HAP-1 (cell line): ENCODE measurements around the gene CHD1.
A peak's percentile ranks its signal among the peaks of the same experiment; 100 is the strongest.
"Not testable (repeated sequence)": the region's sequence is repeated elsewhere in the genome, so short reads cannot be mapped to it uniquely, and the experiment has no call there.

Source experiments
- DNase-seq, 2 experiments: peaks; one replicate each; pipeline ENCODE4 v3.0.0-alpha.2; 2016 to 2020; ENCODE audit warnings: low spot score in 2 of 2
- H3K27me3 ChIP-seq: fragments of 250-450 bp; sonication (Bioruptor Pico); 2 replicates; pipeline ENCODE4 v1.5.1; 2020; ENCODE audit warnings: low read depth, mild to moderate bottlenecking, moderate library complexity
- H3K36me3 ChIP-seq: fragments of 250-450 bp; sonication (Bioruptor Pico); replicated peaks from 2 replicates; pipeline ENCODE4 v1.5.1; 2020; ENCODE audit warnings: mild to moderate bottlenecking
- H3K4me1 ChIP-seq: fragments of 250-450 bp; sonication (Bioruptor Pico); 2 replicates; pipeline ENCODE4 v1.5.1; 2020; ENCODE audit warnings: mild to moderate bottlenecking
- H3K4me3 ChIP-seq: fragments of 250-450 bp; sonication (Bioruptor Pico); 2 replicates; pipeline ENCODE4 v1.5.1; 2020; ENCODE audit warnings: mild to moderate bottlenecking, moderate library complexity
- H3K9me3 ChIP-seq: fragments of 250-450 bp; sonication (Bioruptor Pico); 2 replicates; pipeline ENCODE4 v1.5.1; 2020; ENCODE audit warnings: mild to moderate bottlenecking, moderate library complexity
- in situ Hi-C: fragments of 300-500 bp; cut with MboI; formaldehyde crosslinking; loops from 3 replicates; pipeline ENCODE4 v1.14.3; 2020; ENCODE audit warnings: low sequenced_read_pairs, inconsistent platforms, mixed read lengths

The CHD1 gene

DNA sequence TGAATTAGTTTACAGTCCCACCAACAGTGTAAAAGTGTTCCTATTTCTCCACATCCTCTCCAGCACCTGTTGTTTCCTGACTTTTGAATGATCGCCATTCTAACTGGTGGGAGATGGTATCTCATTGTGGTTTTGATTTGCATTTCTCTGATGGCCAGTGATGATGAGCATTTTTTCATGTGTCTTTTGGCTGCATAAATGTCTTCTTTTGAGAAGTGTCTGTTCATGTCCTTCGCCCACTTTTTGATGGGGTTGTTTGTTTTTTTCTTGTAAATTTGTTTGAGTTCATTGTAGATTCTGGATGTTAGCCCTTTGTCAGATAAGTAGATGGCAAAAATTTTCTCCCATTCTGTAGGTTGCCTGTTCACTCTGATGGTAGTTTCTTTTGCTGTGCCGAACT, 27.1 kb upstream of the CHD1 start:
- H3K27me3 ChIP-seq, H3K36me3 ChIP-seq, H3K9me3 ChIP-seq, H3K4me1 ChIP-seq, in situ Hi-C loops, H3K4me3 ChIP-seq, DNase-seq: not testable (repeated sequence)

DNA sequence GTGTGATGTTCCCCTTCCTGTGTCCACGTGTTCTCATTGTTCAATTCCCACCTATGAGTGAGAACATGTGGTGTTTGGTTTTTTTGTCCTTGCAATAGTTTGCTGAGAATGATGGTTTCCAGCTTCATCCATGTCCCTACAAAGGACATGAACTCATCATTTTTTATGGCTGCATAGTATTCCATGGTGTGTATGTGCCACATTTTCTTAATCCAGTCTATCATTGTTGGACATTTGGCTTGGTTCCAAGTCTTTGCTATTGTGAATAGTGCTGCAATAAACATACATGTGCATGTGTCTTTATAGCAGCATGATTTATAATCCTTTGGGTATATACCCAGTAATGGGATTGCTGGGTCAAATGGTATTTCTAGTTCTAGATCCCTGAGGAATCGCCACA, 26.7 kb upstream of the CHD1 start:
- in situ Hi-C loops, H3K27me3 ChIP-seq, H3K4me3 ChIP-seq, H3K36me3 ChIP-seq, DNase-seq, H3K4me1 ChIP-seq, H3K9me3 ChIP-seq: not testable (repeated sequence)

DNA sequence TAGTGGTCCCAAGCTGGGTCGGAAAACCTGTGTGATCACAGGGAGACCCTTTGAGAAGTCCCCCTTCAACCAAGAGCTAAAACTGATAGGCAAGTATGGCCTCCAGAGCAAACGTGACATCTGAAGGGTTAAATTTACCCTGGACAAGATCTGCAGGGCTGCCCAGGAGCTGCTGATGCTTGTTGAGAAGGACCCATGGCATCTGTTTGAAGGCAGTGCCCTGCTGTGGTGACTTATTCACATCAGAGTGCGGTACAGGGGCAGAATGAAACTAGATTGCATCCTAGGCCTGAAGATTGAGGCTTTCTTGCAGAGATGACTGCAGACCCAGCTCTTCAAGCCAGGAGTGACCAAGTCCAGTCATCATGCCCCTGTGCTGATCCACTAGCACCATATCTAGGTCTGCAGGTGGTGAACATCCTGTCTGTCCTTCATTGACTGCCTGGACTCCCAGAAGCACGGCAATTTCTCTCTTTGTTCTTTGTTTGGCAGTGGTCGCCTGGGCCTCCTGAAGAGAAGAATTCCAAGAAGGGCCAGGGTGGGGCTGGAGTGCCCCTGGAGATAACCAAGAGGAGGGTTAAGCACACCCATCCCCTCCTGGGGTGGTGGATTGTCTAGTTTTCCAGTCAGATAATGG, 25.7 kb upstream of the CHD1 start:
- Histone ChIP-seq H3K9me3 (no peaks in the 10 kb centered on the region), H3K4me3 (no peak overlapping the region), H3K4me1 (no peaks in the 10 kb centered on the region), H3K36me3 (no peaks in the 10 kb centered on the region), H3K27me3 (no peaks in the 10 kb centered on the region)
- in situ Hi-C loops: no loop called here
- DNase-seq: no peak

DNA sequence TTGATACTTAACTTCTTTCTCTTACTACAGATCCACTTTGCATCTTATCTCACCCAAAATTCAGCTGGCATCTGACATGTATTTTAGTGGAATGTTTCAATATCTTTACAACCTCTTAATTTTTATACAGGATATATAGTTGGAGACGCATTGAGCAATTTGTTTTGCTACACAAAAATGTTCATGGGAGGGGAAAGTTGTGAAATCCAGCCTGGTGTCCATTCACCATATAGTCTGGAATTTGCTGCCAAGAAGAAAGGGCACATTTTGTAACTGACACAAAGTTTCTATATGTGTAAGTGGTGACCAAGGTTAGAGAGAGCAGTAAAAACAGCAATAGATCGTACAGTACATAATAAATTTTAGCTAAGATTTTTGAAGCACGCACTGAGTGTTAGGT, 14.0 kb upstream of the CHD1 start:
- no peak overlapping the region for H3K4me3 ChIP-seq
- H3K9me3 ChIP-seq: no peaks in the 10 kb centered on the region; the same call in 1 of the 2 replicates
- no peaks in the 10 kb centered on the region for H3K36me3 ChIP-seq
- H3K27me3 ChIP-seq: no peaks in the 10 kb centered on the region
- no peak for DNase-seq
- peaks cover 12% of the 10 kb centered on the region for H3K4me1 ChIP-seq
- in situ Hi-C loops: no loop called here

DNA sequence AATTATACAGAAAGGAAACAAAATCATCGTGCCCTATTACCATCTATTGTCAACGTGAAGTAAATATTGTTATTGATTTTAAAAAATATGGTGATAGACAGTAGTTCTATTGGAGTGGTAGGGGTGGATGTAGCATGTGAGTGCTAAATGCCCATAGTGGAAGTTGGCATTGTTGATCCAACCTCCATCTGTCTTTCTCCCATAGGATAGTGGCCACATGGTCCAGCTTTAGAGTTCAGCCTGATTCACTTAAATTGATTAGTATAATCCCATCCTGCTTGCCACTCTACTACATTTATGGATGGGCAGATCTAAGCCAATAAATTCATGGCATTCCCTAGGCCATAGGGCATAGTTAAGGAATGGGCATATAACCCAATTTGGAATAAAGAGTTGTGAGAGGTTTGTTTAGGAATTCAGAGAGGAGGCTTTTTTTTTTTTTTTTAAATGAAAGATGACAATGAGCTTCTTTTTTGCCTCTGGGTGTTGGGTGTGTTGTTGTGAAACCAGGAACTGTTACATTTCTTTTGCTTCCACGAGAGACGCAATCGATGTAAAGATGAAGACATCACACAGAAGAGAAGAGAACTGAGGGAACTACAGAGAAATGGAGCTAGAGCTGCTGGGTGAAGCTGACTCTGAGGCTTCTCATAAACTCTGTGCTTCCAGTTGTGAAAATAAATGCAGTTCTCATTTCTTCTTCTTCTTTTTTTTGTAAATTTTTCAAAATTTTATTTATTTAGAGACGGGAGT, 12.5 kb upstream of the CHD1 start:
- Histone ChIP-seq H3K36me3 (no peaks in the 10 kb centered on the region), H3K4me3 (no peak overlapping the region), H3K27me3 (no peaks in the 10 kb centered on the region), H3K9me3 (no peaks in the 10 kb centered on the region), H3K4me1 (peaks cover 7% of the 10 kb centered on the region; the same call in 1 of the 2 replicates)
- DNase-seq: no peak
- in situ Hi-C loops: no loop called here

DNA sequence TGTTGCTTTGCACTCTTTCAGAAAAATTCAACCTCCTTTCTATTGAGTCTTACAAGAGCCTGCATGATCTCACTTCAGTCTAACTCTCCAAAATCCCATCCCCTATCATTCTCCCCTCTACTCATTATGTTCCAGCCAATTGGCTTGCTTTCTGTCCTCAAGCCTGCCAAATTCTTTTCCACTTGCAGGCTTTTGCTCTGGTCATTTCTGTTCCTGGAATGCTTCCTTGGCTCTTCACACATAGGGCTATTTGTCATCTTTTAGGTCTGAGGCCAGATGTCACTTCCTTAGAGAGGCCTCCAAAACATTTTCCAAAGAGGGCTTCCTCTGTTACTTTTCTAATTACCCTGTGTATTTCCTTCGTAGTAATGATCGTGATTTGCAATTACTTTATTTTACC, 11.8 kb upstream of the CHD1 start:
- Histone ChIP-seq H3K27me3 (no peaks in the 10 kb centered on the region), H3K4me3 (no peak overlapping the region), H3K36me3 (no peaks in the 10 kb centered on the region), H3K9me3 (no peaks in the 10 kb centered on the region), H3K4me1 (peaks cover 7% of the 10 kb centered on the region; the same call in 1 of the 2 replicates)
- in situ Hi-C loops: no loop called here
- no peak for DNase-seq

DNA sequence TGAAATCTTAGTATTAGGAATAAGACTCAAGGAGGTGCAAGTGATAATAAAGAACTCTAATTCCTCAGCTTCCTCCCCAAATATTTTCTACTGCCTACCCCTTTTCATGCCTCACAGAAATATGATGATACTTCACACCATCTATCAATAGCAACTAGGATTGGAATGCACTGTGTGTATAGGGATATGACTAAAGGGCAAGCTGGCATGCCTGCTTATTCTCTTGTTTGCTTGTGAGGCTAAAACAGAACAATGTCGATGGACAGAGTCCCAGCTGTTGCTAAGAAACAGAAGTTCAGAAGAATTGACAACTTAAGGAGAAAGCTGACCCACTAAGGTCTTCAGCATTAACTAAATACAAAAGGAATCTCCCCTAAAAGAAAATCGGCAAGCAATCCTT, 9.7 kb upstream of the CHD1 start:
- in situ Hi-C loops: no loop called here
- H3K4me1 ChIP-seq: peaks cover 13% of the 10 kb centered on the region
- no peaks in the 10 kb centered on the region for H3K9me3 ChIP-seq
- no peak overlapping the region for H3K4me3 ChIP-seq
- peak; percentile 20 to 34 for DNase-seq
- H3K27me3 ChIP-seq: no peaks in the 10 kb centered on the region
- H3K36me3 ChIP-seq: no peaks in the 10 kb centered on the region

DNA sequence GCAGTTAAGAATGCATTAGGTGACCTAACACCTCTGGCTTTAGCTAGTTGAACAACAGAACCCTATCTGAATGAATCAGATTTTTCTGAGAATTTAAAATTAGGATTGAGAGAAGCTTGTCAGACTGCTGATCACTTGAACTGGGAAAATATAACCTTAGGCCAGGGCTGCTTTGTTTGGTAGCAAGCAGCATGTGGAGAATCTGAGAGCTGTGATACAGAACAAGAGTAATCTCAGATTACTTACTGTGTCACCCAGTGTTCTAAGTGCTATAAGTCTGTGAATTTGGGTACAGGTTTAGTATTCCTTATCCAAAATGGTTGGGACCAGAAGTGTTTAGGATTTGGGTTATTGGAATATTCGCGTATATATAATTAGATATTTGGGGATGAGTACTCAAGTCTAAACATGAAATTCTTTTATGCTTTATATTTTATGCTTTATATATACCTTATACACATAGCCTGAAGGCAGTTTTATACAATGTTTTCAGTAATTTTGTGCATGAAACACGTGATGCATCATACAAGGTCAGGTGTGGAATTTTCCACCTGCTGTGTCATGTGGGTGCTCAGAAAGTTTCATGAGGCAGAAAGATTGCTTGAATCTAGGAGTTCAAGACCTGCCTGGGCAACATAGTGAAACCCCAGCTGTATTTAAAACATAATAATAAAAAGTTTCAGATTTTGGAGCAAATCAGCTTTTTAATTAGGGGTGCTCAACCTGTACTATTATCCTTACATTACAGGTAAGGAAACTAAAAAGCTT, 8.3 kb upstream of the CHD1 start:
- no peak for DNase-seq
- peaks cover 23% of the 10 kb centered on the region for H3K4me1 ChIP-seq
- in situ Hi-C loops: no loop called here
- no peak overlapping the region for H3K4me3 ChIP-seq
- H3K36me3 ChIP-seq: no peaks in the 10 kb centered on the region
- no peaks in the 10 kb centered on the region for H3K27me3 ChIP-seq
- no peaks in the 10 kb centered on the region for H3K9me3 ChIP-seq

DNA sequence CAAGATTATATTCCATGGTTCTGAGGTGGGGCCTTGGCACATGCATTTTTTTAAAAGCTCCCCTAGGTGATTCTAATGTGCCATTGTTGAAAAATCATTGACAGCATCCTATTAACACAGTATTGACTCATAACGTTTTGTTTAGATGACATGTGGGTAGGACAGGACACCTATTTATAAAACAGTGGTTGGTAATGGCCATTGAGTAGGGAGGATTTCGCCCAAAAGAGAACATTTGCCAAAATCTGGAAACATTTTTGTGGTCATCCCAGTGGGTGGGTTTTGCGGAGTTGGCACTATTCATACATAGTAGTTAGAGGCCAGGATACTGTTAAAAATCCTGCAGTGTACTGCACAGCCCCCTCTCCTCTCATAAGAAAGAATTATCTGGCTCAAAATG, 6.4 kb upstream of the CHD1 start:
- no peak for DNase-seq
- Histone ChIP-seq H3K36me3 (no peaks in the 10 kb centered on the region), H3K4me1 (peaks cover 41% of the 10 kb centered on the region), H3K4me3 (no peak overlapping the region), H3K9me3 (no peaks in the 10 kb centered on the region), H3K27me3 (no peaks in the 10 kb centered on the region)
- in situ Hi-C loops: no loop called here

DNA sequence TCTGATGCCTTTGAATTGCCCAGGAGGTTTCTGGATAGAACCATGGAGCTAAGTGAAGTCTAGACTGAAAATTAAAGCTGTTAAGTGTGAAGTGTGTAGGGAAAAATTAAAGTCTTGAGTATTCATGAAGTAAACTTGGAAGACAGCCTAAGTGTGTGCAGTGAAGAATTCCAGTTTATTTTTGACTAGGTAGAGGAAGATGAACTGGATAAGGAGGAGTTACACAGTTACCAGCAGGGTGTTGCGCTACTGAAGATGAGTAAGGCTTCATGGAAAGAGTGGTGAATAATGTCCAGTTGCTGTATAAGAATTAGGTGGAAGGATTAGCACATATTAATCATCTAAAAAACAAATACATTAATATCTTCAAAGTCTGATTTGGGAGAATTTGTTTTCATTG, 5.7 kb upstream of the CHD1 start:
- DNase-seq: no peak
- H3K4me1 ChIP-seq: peaks cover 43% of the 10 kb centered on the region
- H3K9me3 ChIP-seq: no peaks in the 10 kb centered on the region
- H3K36me3 ChIP-seq: no peaks in the 10 kb centered on the region
- no peaks in the 10 kb centered on the region for H3K27me3 ChIP-seq
- no peak overlapping the region for H3K4me3 ChIP-seq
- in situ Hi-C loops: no loop called here

DNA sequence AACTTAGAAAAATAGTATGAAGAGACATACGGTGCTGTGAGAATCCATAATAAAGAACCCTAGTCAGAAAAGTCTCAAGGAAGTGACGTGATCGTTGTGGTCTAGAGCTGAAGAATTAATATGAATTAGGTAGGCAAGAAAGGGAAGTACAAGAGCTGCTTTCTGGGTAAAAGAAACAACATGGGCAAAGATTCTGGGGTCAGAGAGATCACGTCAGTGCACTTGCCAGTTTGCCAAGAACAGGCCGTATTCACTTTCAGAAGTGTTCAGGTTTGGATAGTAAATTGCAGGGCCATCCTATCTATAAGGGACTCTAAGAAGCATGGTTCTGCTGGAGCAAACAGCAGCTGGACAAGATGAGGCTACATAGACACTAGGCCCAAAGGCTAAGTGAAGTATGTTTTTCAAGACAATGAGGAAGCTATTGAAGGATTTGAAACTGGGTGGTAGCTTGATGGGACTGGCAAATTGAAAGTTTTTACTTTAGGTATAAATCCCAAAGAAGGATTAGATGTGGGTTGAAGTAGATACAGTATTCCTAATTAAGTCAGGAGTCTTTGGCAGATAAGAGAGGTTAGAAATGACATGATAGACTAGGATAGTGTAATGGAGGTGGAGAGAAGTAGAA, 4.8 kb upstream of the CHD1 start:
- Histone ChIP-seq H3K4me3 (no peak overlapping the region), H3K4me1 (peaks cover 38% of the 10 kb centered on the region), H3K9me3 (no peaks in the 10 kb centered on the region), H3K36me3 (no peaks in the 10 kb centered on the region; the same call in 1 of the 2 replicates), H3K27me3 (no peaks in the 10 kb centered on the region)
- no peak for DNase-seq
- in situ Hi-C loops: no loop called here

DNA sequence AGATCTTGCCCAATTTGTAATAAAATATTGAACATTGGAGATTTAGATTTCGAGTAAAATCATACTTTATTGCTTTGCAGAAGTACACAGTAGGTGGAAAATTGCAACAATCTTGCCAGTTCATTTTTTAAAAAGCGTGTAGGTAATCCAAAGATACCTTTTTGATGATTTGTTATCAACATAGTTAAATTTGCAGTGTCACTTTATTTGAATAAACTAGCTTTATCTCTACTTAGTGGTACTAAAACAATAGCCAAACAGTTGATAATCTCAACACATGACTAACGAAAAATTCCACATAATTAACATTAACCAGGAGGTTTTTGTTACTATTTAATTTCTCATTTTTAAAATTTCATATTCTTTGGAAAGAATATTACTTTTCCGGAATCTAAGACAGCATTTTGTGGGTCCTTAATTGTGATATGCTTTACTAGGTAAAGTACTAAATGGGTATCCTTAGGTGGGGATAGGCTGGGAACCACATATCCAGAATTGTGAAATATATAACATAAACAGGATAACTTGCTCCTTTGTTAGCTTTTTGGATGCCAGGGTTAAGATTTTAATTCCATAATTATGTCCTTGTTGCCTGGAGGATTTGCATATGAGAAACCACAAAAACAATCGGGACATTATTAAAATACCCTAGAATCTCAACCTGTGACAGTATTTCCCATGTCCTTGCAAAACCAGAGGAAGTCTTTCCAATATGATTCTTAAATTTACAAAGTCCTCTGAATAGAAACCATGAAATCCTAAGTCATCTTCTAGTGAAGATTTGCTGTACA, 2.4 kb upstream of the CHD1 start:
- in situ Hi-C loops: no loop called here

DNA sequence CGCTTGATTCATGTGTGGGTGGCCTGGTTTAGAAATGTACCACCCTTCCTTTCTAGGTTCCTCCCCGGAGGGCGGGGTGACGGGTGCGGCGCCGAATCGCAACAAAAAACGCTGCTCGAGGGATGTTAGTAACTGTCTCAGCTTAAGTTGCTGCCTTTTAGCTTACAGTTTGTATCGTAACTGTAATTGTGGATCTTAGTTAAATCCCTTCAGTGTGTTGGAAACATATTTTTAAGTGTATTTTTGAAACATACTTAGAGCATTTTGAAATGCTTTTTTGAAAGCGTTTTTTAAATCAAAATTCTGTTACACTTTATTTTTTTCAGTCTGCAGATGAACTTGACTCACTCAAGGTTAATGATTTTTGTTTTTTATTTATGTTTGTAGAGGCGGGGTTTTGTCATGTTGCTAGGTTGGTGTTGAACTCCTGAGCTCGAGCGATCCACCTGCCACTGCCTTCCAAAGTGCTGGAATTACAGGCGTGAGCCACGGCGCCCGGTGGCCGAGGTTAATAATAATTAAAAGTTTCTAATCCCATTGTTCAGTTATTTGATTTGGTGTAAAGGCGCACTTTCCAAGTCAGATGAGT, 997 bp upstream of the CHD1 start:
- H3K4me3 ChIP-seq: peak overlapping the region; percentile 94
- peak; percentile 25 to 93 for DNase-seq
- H3K36me3 ChIP-seq: peaks cover 13% of the 10 kb centered on the region
- in situ Hi-C loops: no loop called here
- no peaks in the 10 kb centered on the region for H3K27me3 ChIP-seq
- no peaks in the 10 kb centered on the region for H3K9me3 ChIP-seq
- peaks cover 47% of the 10 kb centered on the region for H3K4me1 ChIP-seq

More for the DNA sequence above, 2.4 kb upstream of the CHD1 start:
- no peak for DNase-seq
- Histone ChIP-seq H3K36me3 (no peaks in the 10 kb centered on the region; the same call in 1 of the 2 replicates), H3K4me1 (peaks cover 40% of the 10 kb centered on the region), H3K9me3 (no peaks in the 10 kb centered on the region), H3K4me3 (no peak overlapping the region), H3K27me3 (no peaks in the 10 kb centered on the region)
